Stimulated activated CD8-positive, alpha-beta memory T cell treated with anti-CD3 and anti-CD28 coated beads, Interleukin-2, amount 100 ng/mL, for 1 hour (primary cell): ENCODE measurements around the gene E2F2.
A peak's percentile ranks its signal among the peaks of the same experiment; 100 is the strongest.

ENCODE experiments used
- DNase-seq, 2 donors: peaks; one replicate each; pipeline ENCODE4 v3.0.0-alpha.2; 2020; ENCODE audit warnings: low read depth in 2 of 2

Gene E2F2

GRCh38 chr1:23562137-23562876 lies 31.3 kb upstream of the E2F2 start:
- DNase-seq, result no peak

GRCh38 chr1:23561813-23562100 lies 30.7 kb upstream of the E2F2 start:
- no peak for DNase-seq

GRCh38 chr1:23561076-23561812 lies 30.2 kb upstream of the E2F2 start:
- no peak for DNase-seq

GRCh38 chr1:23559985-23560741 lies 29.1 kb upstream of the E2F2 start:
- no peak for DNase-seq

- DNase-seq, result peak; percentile 77 to 85
Observed at GRCh38 chr1:23559136-23559984, 28.3 kb upstream of the E2F2 start, which contains the start of gene ID3. Gene ID3, minus strand, starts transcription at chr1:23559501. Its CDS starts 75 bp downstream, at chr1:23559426.

- DNase-seq, result no peak
Observed at GRCh38 chr1:23558872-23559135, 27.8 kb upstream of the E2F2 start.

- DNase-seq, result no peak
Observed at GRCh38 chr1:23558140-23558871, 27.3 kb upstream of the E2F2 start.

- no peak for DNase-seq
Observed at GRCh38 chr1:23557471-23558124, 26.6 kb upstream of the E2F2 start.

- DNase-seq, result no peak
Observed at GRCh38 chr1:23556635-23557470, 25.8 kb upstream of the E2F2 start.

GRCh38 chr1:23555986-23556634 lies 25.1 kb upstream of the E2F2 start:
- DNase-seq, result no peak

- no peak for DNase-seq
Observed at GRCh38 chr1:23555270-23555985, 24.4 kb upstream of the E2F2 start.

GRCh38 chr1:23554481-23555269 lies 23.6 kb upstream of the E2F2 start:
- peak; percentile 66 to 72 for DNase-seq

- no peak for DNase-seq
Observed at GRCh38 chr1:23554127-23554480, 23.1 kb upstream of the E2F2 start.

- no peak for DNase-seq
Observed at GRCh38 chr1:23553231-23554126, 22.4 kb upstream of the E2F2 start.

GRCh38 chr1:23551849-23552248 lies 20.8 kb upstream of the E2F2 start:
- DNase-seq, result no peak

- no peak for DNase-seq
Observed at GRCh38 chr1:23548704-23549143, 17.7 kb upstream of the E2F2 start.
